Measurements from ENCODE around the gene ZNF580. TPM values are rescaled to one million over a fixed set of nuclear protein-coding genes. Genes with fewer than 3 reads are reported as not detected.
A peak's percentile ranks its signal among the peaks of the same experiment; 100 is the strongest.

Gene ZNF580
- total RNA-seq, 1 donor from 2014 or later = 50.9 TPM

GRCh38 chr19:55606817-55607216, 34.0 kb upstream of the ZNF580 start:
- H3K4me3 Mint-ChIP-seq = peak overlapping the region; percentile 91
- no peaks in the 10 kb centered on the region for H3K27me3 Mint-ChIP-seq (ENCODE audit: low read depth)
- peaks cover 21% of the 10 kb centered on the region for H3K4me1 Mint-ChIP-seq
- no peak for TF ChIP-seq CTCF (IDR thresholded peaks at IDR 0.05; ENCODE audit: unreplicated experiment)
- DNase-seq (ENCODE audit: low spot score in 2 of 2, unreplicated experiment in 2 of 2) = no peak
- H3K27ac Mint-ChIP-seq = peak overlapping the region; percentile 98
- no peaks in the 10 kb centered on the region for H3K9me3 Mint-ChIP-seq
- H3K36me3 Mint-ChIP-seq = peaks cover 24% of the 10 kb centered on the region

GRCh38 chr19:55609326-55609725, 31.5 kb upstream of the ZNF580 start:
- H3K27ac Mint-ChIP-seq = no peak overlapping the region
- H3K4me3 Mint-ChIP-seq = no peak overlapping the region
- no peak for TF ChIP-seq CTCF (IDR thresholded peaks at IDR 0.05; ENCODE audit: unreplicated experiment)
- H3K27me3 Mint-ChIP-seq (ENCODE audit: low read depth) = no peaks in the 10 kb centered on the region
- H3K4me1 Mint-ChIP-seq = peaks cover 18% of the 10 kb centered on the region
- peaks cover 31% of the 10 kb centered on the region for H3K36me3 Mint-ChIP-seq
- no peaks in the 10 kb centered on the region for H3K9me3 Mint-ChIP-seq
- DNase-seq (ENCODE audit: low spot score in 2 of 2, unreplicated experiment in 2 of 2) = no peak

- Mint-ChIP-seq H3K9me3 (no peaks in the 10 kb centered on the region), H3K27me3 (ENCODE audit: low read depth) (no peaks in the 10 kb centered on the region), H3K27ac (no peak overlapping the region), H3K4me1 (peaks cover 8% of the 10 kb centered on the region), H3K4me3 (no peak overlapping the region), H3K36me3 (peaks cover 33% of the 10 kb centered on the region)
- no peak for TF ChIP-seq CTCF (IDR thresholded peaks at IDR 0.05; ENCODE audit: unreplicated experiment)
- no peak for DNase-seq (ENCODE audit: low spot score in 2 of 2, unreplicated experiment in 2 of 2)
Observed at GRCh38 chr19:55611300-55611982, 29.4 kb upstream of the ZNF580 start.

- H3K27ac Mint-ChIP-seq = peak overlapping the region; percentile 6
Observed at GRCh38 chr19:55611983-55612645, 28.7 kb upstream of the ZNF580 start.

GRCh38 chr19:55613396-55613795, 27.4 kb upstream of the ZNF580 start:
- H3K4me3 Mint-ChIP-seq = no peak overlapping the region

More at GRCh38 chr19:55611983-55612645, 28.7 kb upstream of the ZNF580 start:
- H3K36me3 Mint-ChIP-seq = peaks cover 38% of the 10 kb centered on the region
- no peaks in the 10 kb centered on the region for H3K9me3 Mint-ChIP-seq
- TF ChIP-seq CTCF (IDR thresholded peaks at IDR 0.05; ENCODE audit: unreplicated experiment) = no peak
- no peak for DNase-seq (ENCODE audit: low spot score in 2 of 2, unreplicated experiment in 2 of 2)
- H3K27me3 Mint-ChIP-seq (ENCODE audit: low read depth) = no peaks in the 10 kb centered on the region
- no peak overlapping the region for H3K4me3 Mint-ChIP-seq
- peaks cover under 1% of the 10 kb centered on the region for H3K4me1 Mint-ChIP-seq

More at GRCh38 chr19:55613396-55613795, 27.4 kb upstream of the ZNF580 start:
- H3K9me3 Mint-ChIP-seq = no peaks in the 10 kb centered on the region
- no peak for TF ChIP-seq CTCF (IDR thresholded peaks at IDR 0.05; ENCODE audit: unreplicated experiment)
- no peak overlapping the region for H3K27ac Mint-ChIP-seq
- no peak for DNase-seq (ENCODE audit: low spot score in 2 of 2, unreplicated experiment in 2 of 2)
- H3K4me1 Mint-ChIP-seq = no peaks in the 10 kb centered on the region
- no peaks in the 10 kb centered on the region for H3K27me3 Mint-ChIP-seq (ENCODE audit: low read depth)
- H3K36me3 Mint-ChIP-seq = peaks cover 41% of the 10 kb centered on the region
